Limb (tissue), 2 donors: ENCODE data around the gene JOSD1.

ENCODE experiments used
- DNase-seq, 2 donors: peaks; one replicate each; pipeline ENCODE4 v3.0.0-alpha.2; 2016; ENCODE audit errors: extremely low spot score in 2 of 2

The JOSD1 gene

DNA sequence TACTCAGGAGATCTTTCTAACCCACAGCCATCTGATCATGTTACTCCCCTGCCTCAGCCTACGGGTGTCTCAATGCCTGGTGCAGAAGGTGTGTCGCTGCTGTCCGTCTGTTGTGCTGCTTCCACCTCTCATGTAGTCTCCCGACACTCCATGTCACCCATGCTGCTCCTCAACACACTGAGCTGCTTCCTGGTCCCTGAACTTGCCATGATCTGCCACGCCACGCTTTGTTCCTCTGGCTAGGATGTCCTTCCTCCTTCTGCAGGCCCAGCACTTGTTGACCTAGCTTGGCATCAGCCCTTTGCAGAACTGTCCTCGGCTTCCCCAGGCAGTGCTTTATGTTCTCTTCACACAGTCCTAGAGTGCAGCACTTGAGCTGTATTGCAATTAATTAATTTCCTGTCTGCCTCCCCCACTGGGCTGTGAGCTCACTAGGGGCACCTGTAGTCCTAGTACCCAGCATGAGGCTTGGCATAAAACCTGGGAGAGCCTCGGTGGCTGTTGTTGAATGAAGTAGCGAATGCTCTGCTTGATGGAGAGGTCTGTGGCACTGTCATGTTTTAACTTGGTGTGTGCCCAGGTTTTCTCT, 14.5 kb upstream of the JOSD1 start:
- no peak for DNase-seq

DNA sequence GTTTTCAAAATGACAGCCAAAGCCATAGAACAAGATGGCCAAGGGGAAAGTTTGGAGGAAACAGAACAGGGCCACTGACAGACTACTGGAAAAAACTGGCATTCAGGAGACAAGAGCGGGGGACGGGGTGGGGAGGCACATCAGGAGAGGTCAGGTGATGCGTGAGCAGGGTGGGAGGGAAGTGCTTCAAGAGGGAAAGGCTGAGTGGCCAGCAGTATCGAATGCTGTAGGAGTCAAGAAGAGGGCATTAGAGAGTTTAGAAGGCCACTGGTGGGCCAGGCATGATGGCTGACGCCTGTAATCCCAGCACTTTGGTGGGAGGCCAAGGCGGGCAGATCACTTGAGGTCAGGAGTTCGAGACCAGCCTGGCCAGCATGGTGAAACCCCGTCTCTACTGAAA, 13.2 kb upstream of the JOSD1 start:
- DNase-seq: no peak

- DNase-seq: no peak
Measured at GRCh38 chr22:38712486-38713207, 11.9 kb upstream of the JOSD1 start.

DNA sequence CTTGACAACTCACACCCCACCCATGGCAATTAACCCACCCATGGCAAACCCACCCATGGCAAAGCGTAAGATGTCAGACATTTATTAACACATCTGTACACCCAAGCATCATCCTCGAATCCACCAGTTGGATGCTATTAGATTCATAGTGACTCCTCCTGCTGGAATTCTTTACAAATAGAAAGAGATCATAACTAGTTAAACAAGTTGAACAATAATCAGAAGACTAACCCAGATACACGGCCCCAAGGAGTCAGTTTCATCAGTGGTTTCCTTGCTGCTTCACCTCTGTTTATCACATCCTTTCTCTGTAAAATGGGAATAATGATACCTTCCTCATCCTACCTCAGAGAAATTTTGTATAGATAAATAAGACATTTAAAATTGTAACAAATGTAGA, 10.1 kb upstream of the JOSD1 start:
- DNase-seq: no peak

DNA sequence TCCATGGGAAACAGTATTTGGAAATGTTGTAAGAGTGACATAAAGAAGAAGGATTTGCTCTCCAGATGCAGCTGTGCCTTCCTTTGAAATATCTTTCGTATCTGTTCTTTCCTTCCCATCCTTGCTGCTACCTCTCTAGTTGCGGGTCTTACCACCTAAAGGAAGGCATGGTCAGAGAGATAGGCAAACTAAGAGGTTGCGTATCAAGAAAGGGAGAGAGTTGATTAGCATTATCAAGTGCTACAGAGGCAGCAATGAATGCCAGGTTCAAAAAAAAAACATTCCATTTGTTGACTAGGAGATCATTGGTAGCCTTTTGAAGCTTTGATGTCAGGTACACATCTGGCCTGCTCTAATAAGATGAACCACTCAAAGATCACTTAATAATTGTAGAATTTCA, 9.6 kb upstream of the JOSD1 start:
- DNase-seq: no peak

DNA sequence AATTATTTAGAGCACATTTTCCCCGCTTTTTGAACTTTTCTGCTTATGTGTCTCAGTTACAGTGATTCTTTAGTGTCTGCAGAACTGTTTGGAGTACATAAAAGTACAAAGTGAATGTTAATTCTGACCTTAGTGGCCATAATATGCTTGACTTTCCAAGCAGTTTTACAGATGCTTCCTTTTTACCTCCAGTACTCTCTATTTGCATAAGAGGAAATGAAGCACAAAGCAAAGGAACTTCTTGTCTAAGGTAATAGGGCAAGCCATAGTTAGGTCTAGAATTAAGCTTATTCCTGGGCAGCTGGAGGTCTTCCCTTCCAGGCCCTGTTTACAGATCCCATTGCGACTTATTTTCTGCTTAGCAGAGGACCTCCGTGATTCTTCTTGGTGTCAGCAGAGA, 8.6 kb upstream of the JOSD1 start:
- no peak for DNase-seq

DNA sequence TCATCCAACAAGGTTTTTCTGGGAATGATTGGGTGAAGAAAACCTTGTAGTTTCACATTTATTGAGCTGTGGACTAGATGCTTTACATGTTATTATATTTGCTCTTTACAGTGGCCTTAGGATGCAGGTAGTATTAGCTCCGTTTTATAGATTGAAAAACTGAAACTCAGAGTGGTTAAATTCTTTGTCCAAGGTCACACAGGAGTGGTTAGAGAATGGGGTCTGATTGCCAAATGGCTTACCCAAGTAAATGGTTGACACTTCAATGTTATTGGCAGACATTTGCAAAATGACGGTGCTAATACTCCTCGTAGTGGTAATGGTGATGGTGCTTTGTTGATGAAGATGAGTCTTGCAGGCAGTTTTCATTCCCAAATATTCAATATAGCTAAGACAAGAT, 7.2 kb upstream of the JOSD1 start:
- DNase-seq: no peak

DNA sequence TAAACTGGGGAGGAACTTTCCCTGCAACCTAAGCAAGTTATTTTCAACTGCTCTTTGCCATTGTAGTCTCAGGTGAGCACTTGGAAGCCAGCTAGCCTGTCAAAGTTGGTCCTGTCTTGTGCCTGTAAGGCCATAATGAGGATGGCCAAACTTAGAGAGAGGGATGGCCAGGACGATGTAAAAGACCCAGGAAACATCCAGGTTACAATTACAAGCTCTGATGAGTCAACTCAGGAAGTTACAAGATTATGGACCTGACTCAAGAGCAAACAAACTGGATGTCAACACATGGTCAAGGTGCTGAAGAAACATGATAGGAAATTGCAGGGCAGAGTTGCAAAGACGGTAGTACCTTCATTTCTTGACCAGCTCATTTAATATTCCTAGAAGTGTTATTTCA, 6.6 kb upstream of the JOSD1 start:
- no peak for DNase-seq

- no peak for DNase-seq
Measured at GRCh38 chr22:38706901-38707195, 6.1 kb upstream of the JOSD1 start.

GRCh38 chr22:38706101-38706900, 5.6 kb upstream of the JOSD1 start:
- DNase-seq: peak in 1 of 2 donors; percentile 79

- peak; percentile 96 to 100 for DNase-seq
Measured at GRCh38 chr22:38705235-38706100, 4.7 kb upstream of the JOSD1 start, which contains the start of gene GTPBP1. Gene GTPBP1, plus strand, starts transcription at chr22:38705944. Its CDS starts 12 bp downstream, at chr22:38705956.

- DNase-seq: no peak
Measured at GRCh38 chr22:38704654-38705234, 4.0 kb upstream of the JOSD1 start.

- no peak for DNase-seq
Measured at GRCh38 chr22:38700270-38700788, 414 bp downstream of the JOSD1 start.

GRCh38 chr22:38699784-38700183, 959 bp downstream of the JOSD1 start:
- DNase-seq: no peak

GRCh38 chr22:38699143-38699542, 1.6 kb downstream of the JOSD1 start:
- DNase-seq: no peak

- no peak for DNase-seq
Measured at GRCh38 chr22:38698407-38699094, 2.2 kb downstream of the JOSD1 start.

DNA sequence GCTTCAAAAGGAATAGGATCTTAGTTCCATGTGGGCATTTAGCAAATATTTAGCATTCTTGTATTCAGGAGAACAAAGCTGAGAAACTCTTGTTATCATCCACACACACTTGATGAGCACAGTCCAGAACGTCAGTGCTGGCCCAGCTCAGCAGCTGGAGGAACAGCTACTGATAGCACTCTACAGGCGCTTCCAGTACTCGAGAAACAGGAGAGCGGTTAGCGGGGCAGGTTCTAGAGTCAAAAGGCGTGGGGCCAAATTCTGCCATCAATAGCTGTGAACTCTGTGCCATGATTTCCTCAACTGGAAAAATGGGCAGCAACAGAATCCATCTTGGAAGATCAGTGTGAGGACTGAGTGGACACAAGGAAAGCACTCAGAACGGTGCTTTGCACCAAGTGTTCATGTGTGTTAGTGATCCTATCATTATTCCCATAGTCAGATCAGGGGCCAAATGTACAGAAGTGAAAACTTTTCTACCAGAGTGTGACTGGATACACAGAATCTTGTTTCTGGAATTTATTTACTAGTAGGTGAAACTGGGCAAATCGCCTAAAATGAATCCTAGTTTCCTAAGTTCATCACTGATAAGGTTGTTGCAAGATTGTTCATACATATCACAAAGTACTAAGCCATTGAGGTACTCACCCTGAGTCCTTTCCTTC, 3.2 kb downstream of the JOSD1 start:
- DNase-seq: no peak

DNA sequence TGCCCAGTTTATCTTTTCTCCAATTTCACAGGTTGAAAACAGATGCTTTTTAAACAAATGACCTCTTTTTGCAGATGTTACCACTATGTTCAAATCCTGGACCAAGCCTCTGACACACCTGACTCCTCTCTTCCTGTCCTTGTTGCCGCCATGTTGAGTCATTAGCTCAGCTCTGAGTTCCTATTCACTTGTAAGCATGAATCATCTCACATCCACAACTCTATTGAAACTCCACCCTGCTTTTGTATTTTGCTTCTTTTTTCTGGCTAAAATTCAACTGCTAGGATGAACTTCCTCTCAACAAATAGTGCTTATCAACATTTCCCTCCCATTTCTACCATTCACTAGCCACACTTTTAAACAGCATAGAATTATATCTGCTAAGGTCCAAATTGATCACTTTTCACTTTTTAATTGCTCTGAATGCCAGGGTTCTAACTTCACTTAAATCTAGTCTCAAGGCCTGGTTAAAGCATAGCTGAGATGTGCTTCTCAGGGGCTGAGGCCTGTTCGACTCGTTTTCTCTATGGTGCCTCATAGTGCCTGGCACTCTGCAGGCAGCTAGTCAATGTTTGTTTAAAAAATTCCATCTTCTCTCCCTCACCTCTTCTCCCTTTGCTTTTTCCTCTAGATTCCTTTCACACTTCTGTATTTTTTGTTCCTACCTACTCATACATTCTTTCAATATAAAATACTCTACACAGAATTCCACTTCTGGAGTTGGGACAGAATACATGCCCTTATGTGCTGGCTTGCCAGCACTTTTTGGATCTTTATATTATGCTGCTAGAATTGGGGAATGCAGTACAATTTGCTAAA, 3.9 kb downstream of the JOSD1 start:
- no peak for DNase-seq

- no peak for DNase-seq
Measured at GRCh38 chr22:38694940-38695339, 5.8 kb downstream of the JOSD1 start.
